ENCODE data around the gene RAB21.

- TF ChIP-seq, protein P1, sequence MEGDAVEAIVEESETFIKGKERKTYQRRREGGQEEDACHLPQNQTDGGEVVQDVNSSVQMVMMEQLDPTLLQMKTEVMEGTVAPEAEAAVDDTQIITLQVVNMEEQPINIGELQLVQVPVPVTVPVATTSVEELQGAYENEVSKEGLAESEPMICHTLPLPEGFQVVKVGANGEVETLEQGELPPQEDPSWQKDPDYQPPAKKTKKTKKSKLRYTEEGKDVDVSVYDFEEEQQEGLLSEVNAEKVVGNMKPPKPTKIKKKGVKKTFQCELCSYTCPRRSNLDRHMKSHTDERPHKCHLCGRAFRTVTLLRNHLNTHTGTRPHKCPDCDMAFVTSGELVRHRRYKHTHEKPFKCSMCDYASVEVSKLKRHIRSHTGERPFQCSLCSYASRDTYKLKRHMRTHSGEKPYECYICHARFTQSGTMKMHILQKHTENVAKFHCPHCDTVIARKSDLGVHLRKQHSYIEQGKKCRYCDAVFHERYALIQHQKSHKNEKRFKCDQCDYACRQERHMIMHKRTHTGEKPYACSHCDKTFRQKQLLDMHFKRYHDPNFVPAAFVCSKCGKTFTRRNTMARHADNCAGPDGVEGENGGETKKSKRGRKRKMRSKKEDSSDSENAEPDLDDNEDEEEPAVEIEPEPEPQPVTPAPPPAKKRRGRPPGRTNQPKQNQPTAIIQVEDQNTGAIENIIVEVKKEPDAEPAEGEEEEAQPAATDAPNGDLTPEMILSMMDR (IDR thresholded peaks at IDR 0.05; ENCODE audit: low read depth, low read length, poor library complexity, severe bottlenecking) = no peak
- no peak for TF ChIP-seq EZH2phosphoT487 (IDR thresholded peaks at IDR 0.05; ENCODE audit: borderline replicate concordance, low read length)
Observed at GRCh38 chr12:71732357-71732712, 22.3 kb upstream of the RAB21 start.

All from DOHH2 (cell line).